Measurements from ENCODE around the gene SHC1.

Gene SHC1

GRCh38 chr1:154970631-154971340 is at the start of gene SHC1:
Gene SHC1 (minus strand): TSS chr1:154970747. CDS start chr1:154970526, 221 bp downstream.
- TF ChIP-seq GATA2 (IDR thresholded peaks at IDR 0.05; ENCODE audit: low read depth, low read length), result no peak
- no peak for TF ChIP-seq GATA3 (IDR thresholded peaks at IDR 0.05; ENCODE audit: low read depth, low read length)

- no peak for TF ChIP-seq GATA2 (IDR thresholded peaks at IDR 0.05; ENCODE audit: low read depth, low read length)
- TF ChIP-seq GATA3 (IDR thresholded peaks at IDR 0.05; ENCODE audit: low read depth, low read length), result no peak
Measured at GRCh38 chr1:155019377-155020245, 49.1 kb upstream of the SHC1 start.

- TF ChIP-seq GATA3 (IDR thresholded peaks at IDR 0.05; ENCODE audit: low read depth, low read length) (no peak), GATA2 (IDR thresholded peaks at IDR 0.05; ENCODE audit: low read depth, low read length) (no peak)
Measured at GRCh38 chr1:155018617-155019348, 48.2 kb upstream of the SHC1 start.

DNA sequence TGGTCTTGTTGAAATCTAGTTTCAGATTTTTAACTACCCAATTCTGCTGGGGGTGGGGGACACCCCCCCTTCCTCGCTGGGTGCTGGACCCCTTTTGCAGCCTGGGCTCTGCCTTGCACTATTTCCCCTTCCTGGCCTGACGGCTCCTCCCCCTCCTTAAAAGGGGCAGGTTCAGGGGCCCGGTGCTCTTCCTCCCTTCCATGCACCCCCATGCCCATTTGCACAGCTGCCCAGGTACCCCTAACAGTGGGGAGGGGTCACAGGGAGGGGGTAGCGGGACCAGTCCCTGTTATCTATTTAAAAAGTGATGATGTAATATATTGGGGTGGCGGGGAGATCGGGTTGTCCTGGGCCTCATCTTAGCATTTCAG is 47.4 kb upstream of the SHC1 start:
- TF ChIP-seq GATA3 (IDR thresholded peaks at IDR 0.05; ENCODE audit: low read depth, low read length), result no peak
- TF ChIP-seq GATA2 (IDR thresholded peaks at IDR 0.05; ENCODE audit: low read depth, low read length), result no peak

DNA sequence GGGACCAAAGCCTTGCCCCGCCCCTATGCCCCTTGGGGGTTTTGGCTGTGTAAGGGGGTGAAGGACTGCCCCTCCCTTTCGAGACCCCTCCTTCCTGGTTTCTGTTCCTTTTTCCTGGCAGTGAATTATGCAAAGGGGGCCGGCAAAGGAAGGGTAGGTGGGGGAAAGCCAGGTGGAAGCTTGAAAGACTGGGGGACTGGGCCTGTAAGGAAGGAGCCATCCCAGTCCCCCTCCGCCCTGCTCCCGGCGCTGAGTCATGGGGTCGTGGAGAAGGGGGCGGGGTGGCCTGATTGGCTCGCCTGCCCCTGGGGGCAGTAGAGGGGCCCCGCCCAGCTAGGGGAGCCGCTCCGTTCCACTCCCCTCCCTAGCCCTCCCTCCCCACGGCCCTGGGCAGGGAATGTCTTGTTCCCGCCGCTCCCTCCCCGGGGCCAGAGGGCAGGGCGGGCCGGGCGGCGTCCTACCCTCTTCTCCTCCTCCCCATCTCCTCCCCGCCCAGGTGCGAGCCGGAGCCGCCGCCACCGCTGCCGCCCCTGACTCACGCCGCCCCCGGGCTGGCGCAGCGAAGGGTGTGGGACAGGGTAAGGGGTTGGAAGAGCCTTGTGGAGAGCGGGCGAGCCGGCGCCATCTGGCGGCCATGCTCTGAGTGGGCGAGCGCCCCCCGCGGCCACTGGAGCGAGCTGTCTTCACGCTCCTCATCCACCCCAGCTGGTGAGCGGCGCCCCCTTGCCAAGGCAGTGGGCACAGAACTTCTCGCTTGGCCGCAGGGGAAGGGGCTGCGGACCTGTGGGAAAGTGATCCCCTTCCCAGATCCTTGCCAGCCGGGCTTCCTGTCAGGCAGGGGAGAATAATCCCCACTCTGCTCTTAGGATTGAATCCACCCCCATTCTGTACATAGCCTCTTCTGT is 46.7 kb upstream of the SHC1 start:
- TF ChIP-seq GATA2 (IDR thresholded peaks at IDR 0.05; ENCODE audit: low read depth, low read length), result no peak; the same call in 1 of the 2 replicates
- no peak for TF ChIP-seq GATA3 (IDR thresholded peaks at IDR 0.05; ENCODE audit: low read depth, low read length)

GRCh38 chr1:155016231-155016831 is 45.8 kb upstream of the SHC1 start:
- no peak for TF ChIP-seq GATA2 (IDR thresholded peaks at IDR 0.05; ENCODE audit: low read depth, low read length)
- TF ChIP-seq GATA3 (IDR thresholded peaks at IDR 0.05; ENCODE audit: low read depth, low read length), result no peak

DNA sequence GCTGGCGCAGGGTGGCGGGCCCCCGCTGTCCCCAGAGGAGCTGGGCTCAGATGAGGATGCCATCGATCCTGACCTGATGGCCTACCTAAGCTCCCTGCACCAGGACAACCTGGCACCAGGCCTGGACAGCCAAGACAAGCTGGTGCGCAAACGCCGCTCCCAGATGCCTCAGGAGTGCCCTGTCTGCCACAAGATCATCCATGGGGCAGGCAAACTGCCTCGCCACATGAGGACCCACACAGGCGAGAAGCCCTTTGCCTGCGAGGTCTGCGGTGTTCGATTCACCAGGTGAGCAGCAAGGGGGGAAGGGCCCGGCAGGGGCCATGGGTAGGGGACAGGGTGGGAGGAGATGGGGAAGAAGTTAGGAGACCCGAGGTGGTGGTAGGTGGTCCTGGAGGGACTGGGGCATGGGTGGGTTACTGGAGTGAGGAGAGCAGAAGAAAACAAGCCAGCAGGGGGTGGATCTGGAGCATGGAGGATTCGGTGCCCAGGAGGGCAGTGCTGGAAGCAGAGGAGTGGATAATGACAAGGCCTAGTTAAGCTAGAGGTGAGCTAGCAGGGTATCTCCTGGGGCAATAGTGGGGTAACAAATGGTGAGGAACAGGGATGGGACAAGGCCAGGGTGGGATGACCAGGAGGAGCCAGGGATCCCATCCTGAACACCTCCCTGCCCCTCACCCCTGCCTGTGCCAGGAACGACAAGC is 45.1 kb upstream of the SHC1 start:
- TF ChIP-seq GATA2 (IDR thresholded peaks at IDR 0.05; ENCODE audit: low read depth, low read length) (no peak), GATA3 (IDR thresholded peaks at IDR 0.05; ENCODE audit: low read depth, low read length) (no peak)

DNA sequence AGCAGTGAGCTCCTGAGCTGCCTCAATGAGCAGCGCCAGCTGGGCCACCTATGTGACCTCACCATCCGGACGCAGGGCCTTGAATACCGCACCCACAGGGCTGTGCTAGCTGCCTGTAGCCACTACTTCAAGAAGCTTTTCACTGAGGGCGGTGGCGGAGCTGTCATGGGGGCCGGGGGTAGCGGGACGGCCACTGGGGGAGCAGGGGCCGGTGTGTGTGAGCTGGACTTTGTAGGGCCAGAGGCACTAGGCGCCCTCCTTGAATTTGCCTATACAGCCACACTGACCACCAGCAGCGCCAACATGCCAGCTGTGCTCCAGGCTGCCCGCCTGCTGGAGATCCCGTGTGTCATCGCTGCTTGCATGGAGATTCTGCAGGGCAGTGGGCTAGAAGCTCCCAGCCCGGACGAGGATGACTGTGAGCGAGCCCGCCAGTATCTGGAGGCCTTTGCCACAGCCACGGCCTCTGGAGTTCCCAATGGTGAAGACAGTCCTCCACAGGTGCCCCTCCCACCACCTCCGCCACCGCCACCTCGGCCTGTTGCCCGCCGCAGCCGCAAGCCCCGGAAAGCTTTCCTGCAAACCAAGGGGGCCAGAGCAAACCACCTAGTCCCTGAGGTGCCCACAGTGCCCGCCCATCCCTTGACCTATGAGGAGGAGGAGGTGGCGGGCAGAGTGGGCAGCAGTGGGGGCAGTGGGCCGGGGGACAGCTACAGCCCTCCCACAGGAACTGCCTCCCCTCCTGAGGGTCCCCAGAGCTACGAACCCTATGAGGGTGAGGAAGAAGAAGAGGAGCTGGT is 44.4 kb upstream of the SHC1 start:
- no peak for TF ChIP-seq GATA2 (IDR thresholded peaks at IDR 0.05; ENCODE audit: low read depth, low read length)
- no peak for TF ChIP-seq GATA3 (IDR thresholded peaks at IDR 0.05; ENCODE audit: low read depth, low read length)

- TF ChIP-seq GATA3 (IDR thresholded peaks at IDR 0.05; ENCODE audit: low read depth, low read length), result no peak
- no peak for TF ChIP-seq GATA2 (IDR thresholded peaks at IDR 0.05; ENCODE audit: low read depth, low read length)
Measured at GRCh38 chr1:155013632-155014031, 43.1 kb upstream of the SHC1 start.

DNA sequence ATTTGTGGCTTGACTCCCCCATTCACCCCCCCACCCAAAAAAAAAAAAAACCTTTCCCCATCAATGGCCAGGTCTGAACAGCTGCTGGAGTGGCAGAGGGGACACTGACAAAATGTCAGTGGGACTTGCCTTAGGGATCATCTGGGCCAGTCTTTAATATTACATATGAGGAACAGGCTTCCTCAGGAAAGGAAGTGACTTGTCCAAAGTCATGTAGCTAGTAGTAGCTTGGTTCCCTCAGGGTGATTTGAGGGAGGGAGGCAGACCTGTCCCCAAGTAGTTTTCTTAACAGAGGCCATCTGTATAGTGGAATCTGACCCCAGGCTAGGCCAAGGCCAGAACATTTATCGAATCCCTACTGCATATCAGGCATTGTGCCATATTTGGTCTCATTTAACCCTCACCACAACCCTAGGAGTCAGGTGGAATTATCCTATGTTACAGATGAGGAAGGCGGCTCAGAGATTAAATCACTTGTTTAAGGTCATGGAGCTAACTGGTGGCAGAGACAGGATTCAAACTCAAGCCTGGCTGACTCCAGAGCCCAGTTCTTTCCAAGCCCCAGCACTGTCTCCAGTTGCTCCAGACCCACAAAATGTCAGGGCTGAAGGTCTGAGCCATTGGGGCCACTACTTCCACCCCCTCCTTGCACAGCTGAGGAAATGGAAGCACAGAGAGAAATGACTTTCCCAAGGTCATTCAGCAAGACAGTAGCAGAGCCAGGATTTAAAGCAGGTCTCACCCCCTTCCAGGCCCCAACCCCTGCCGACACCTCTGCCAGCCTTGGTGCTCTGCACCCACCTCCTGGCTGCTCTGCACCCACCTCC is 42.4 kb upstream of the SHC1 start:
- TF ChIP-seq GATA2 (IDR thresholded peaks at IDR 0.05; ENCODE audit: low read depth, low read length) (no peak), GATA3 (IDR thresholded peaks at IDR 0.05; ENCODE audit: low read depth, low read length) (no peak)

GRCh38 chr1:155012026-155012546 is 41.5 kb upstream of the SHC1 start:
- TF ChIP-seq GATA3 (IDR thresholded peaks at IDR 0.05; ENCODE audit: low read depth, low read length) (no peak), GATA2 (IDR thresholded peaks at IDR 0.05; ENCODE audit: low read depth, low read length) (no peak)

Measured in SH-SY5Y (cell line).